GM21529 (cell line): ENCODE results near the gene SKAP2.

ENCODE experiments used
- ATAC-seq: cut with Tn5 transposase; IDR thresholded peaks from one replicate; pipeline ENCODE4 v1.9.1; 2021; ENCODE audit not compliant: unreplicated experiment

SKAP2 gene

GRCh38 chr7:26779978-26780595 lies 84.3 kb downstream of the SKAP2 start:
- ATAC-seq, result no peak

GRCh38 chr7:26777385-26777784 lies 87.0 kb downstream of the SKAP2 start:
- no peak for ATAC-seq

- no peak for ATAC-seq
These were observed 103.9 kb downstream of the SKAP2 start for GRCh38 chr7:26760501-26760900.

- ATAC-seq, result no peak
These were observed 105.3 kb downstream of the SKAP2 start for GRCh38 chr7:26759108-26759507.

GRCh38 chr7:26743205-26743604 lies 121.2 kb downstream of the SKAP2 start:
- no peak for ATAC-seq

- ATAC-seq, result no peak
These were observed 128.3 kb downstream of the SKAP2 start for GRCh38 chr7:26735976-26736600.

- ATAC-seq, result no peak
These were observed 135.1 kb downstream of the SKAP2 start for GRCh38 chr7:26729150-26729775.

- ATAC-seq, result no peak
These were observed 138.3 kb downstream of the SKAP2 start for GRCh38 chr7:26726051-26726450.

GRCh38 chr7:26724795-26725194 lies 139.6 kb downstream of the SKAP2 start:
- no peak for ATAC-seq

GRCh38 chr7:26723129-26723528 lies 141.3 kb downstream of the SKAP2 start:
- no peak for ATAC-seq

GRCh38 chr7:26721450-26721849 lies 142.9 kb downstream of the SKAP2 start:
- ATAC-seq, result no peak

- ATAC-seq, result no peak
These were observed 146.3 kb downstream of the SKAP2 start for GRCh38 chr7:26718063-26718462.

- ATAC-seq, result no peak
These were observed 150.0 kb downstream of the SKAP2 start for GRCh38 chr7:26714438-26714837.

- ATAC-seq, result no peak
These were observed 150.4 kb downstream of the SKAP2 start for GRCh38 chr7:26714006-26714405.

- no peak for ATAC-seq
These were observed 155.0 kb downstream of the SKAP2 start for GRCh38 chr7:26709210-26709990.

- no peak for ATAC-seq
These were observed 158.8 kb downstream of the SKAP2 start for GRCh38 chr7:26705567-26705966.

GRCh38 chr7:26704786-26705185 lies 159.6 kb downstream of the SKAP2 start:
- no peak for ATAC-seq

GRCh38 chr7:26704036-26704435 lies 160.4 kb downstream of the SKAP2 start:
- ATAC-seq, result no peak

- ATAC-seq, result no peak
These were observed 163.5 kb downstream of the SKAP2 start for GRCh38 chr7:26700893-26701292.

- no peak for ATAC-seq
These were observed 164.0 kb downstream of the SKAP2 start for GRCh38 chr7:26700386-26700785.

GRCh38 chr7:26699766-26700165 lies 164.6 kb downstream of the SKAP2 start:
- no peak for ATAC-seq

GRCh38 chr7:26698806-26699205 lies 165.6 kb downstream of the SKAP2 start:
- no peak for ATAC-seq
